HG03342 (cell line): Measurements from ENCODE around the gene AGAP2.
"Not testable (repeated sequence)": the region's sequence is repeated elsewhere in the genome, so short reads cannot be mapped to it uniquely, and the experiment has no call there.

ENCODE experiments used
- ATAC-seq: cut with Tn5 transposase; IDR thresholded peaks from one replicate; pipeline ENCODE4 v1.9.1; 2021; ENCODE audit warnings: mild to moderate bottlenecking, moderate library complexity; ENCODE audit not compliant: unreplicated experiment

The AGAP2 gene

GRCh38 chr12:57698414-57698813 lies 40.1 kb downstream of the AGAP2 start:
- no peak for ATAC-seq

- ATAC-seq: no peak
These were observed 41.5 kb downstream of the AGAP2 start for GRCh38 chr12:57697076-57697475.

DNA sequence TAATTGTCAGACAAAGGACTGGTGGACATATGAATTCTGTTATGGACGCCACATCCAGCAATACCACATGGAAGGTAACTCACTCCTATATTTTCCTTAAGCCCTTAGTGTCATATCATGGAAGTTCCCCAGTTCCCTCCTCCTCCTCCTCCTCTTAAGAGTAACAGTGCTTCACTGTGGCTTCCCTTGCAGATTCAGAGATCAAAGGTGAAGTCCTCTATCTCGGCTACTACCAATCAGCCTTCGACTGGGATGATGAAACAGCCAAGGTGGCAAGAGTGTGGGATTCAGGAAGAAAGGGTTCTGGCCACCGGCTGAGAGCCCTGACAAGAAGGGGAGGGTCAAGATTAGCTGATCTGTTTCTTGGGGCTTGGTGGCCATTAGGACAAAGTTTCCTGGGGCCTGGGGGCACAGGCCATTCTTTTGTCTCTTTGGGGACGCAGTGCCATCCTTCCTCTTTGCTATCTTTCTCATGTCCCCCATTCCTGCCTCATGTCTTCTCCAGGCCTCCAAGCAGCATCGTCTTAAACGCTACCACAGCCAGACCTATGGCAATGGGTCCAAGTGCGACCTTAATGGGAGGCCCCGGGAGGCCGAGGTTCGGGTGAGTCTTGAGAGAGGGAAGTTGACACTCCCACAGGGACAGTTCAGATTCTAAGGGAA lies 42.6 kb downstream of the AGAP2 start:
- ATAC-seq: no peak

- no peak for ATAC-seq
These were observed 44.0 kb downstream of the AGAP2 start for GRCh38 chr12:57694459-57695019.

GRCh38 chr12:57693659-57694458 lies 44.7 kb downstream of the AGAP2 start, which contains the start of gene OS9:
OS9 (plus strand) TSS chr12:57694132; CDS start chr12:57694162, 30 bp downstream.
- peak; percentile 95 for ATAC-seq

- no peak for ATAC-seq
These were observed 45.3 kb downstream of the AGAP2 start for GRCh38 chr12:57693317-57693658.

- ATAC-seq: no peak
These were observed 46.0 kb downstream of the AGAP2 start for GRCh38 chr12:57692500-57692899.

GRCh38 chr12:57688931-57689330 lies 49.6 kb downstream of the AGAP2 start:
- no peak for ATAC-seq

DNA sequence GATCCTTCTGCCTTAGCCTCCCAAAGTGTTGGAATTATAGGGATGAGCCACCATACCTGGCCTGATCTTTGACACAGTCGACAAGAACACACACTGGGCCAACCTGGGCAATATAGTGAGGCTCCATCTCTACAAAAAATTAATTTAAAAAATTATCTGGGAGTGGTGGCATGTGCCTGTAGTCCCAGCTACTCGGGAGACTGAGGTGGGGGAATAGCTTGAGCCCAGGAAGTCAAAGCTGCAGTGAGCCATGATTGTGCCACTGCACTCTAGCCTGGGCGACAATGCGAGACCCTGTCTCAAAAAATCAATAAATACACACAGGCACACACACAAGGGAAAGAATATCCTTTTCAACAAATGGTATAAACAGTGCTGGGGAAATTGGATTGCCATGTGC lies 50.7 kb downstream of the AGAP2 start:
- no peak for ATAC-seq

GRCh38 chr12:57679697-57680096 lies 58.8 kb downstream of the AGAP2 start:
- ATAC-seq: no peak

GRCh38 chr12:57677947-57678346 lies 60.6 kb downstream of the AGAP2 start:
- ATAC-seq: not testable (repeated sequence)

- ATAC-seq: no peak
These were observed 63.9 kb downstream of the AGAP2 start for GRCh38 chr12:57674691-57675090.
